RWPE1 (cell line): ENCODE measurements around the gene IL22.
"Not testable (repeated sequence)": the region's sequence is repeated elsewhere in the genome, so short reads cannot be mapped to it uniquely, and the experiment has no call there.

Experiments used
- CTCF ChIA-PET: fragments of 350-600 bp; sonication (Branson Sonifier 250); formaldehyde crosslinking; extraction: SDS; loops from one replicate; lab custom pipeline; 2021; lab: Yijun Ruan, JAX
- POLR2A ChIA-PET: fragments of 400-600 bp; formaldehyde crosslinking; extraction: SDS; loops from one replicate; lab custom pipeline; 2020; ENCODE audit warnings: antibody characterized with exemption; ENCODE audit not compliant: low non-redundant PET; lab: Yijun Ruan, JAX
- DNase-seq: peaks from one replicate; pipeline ENCODE4 v3.0.0; 2012; ENCODE audit warnings: low spot score
- H3K27ac ChIP-seq: fragments of 450-650 bp; 2 replicates; pipeline ENCODE4 v1.5.1; 2017
- TF ChIP-seq, protein P1 (sequence below): fragments of 450-650 bp; conservative IDR thresholded peaks from 2 replicates; pipeline ENCODE4 v1.5.1; 2017; ENCODE audit warnings: low read depth, mild to moderate bottlenecking

The IL22 gene

DNA sequence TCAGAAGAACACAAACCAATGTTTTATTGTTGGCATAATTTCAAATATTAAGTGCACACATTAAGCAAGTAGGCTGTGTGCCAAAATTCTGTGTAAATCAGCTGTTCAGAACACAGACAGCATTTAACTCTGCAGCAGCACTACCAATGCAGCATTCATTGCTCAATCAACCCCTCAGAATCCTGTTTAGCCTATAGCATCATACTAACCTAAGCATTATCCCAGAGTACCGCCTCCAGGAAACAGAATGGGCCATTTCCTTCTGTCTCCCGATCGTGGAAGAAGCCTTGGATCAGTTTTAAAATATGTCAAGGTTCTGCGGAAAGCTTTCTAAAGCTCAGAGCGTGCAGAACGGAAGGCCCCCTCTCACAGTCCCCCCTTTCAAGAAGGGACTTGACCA, 31.1 kb downstream of the IL22 start:
- CTCF ChIA-PET, result interaction anchor here (0.6 to 1.6 kb wide), 7 partner anchors 12 to 214 kb away, joined by 3 to 11 read pairs (median 4); no protein-coding TSS in a partner anchor

DNA sequence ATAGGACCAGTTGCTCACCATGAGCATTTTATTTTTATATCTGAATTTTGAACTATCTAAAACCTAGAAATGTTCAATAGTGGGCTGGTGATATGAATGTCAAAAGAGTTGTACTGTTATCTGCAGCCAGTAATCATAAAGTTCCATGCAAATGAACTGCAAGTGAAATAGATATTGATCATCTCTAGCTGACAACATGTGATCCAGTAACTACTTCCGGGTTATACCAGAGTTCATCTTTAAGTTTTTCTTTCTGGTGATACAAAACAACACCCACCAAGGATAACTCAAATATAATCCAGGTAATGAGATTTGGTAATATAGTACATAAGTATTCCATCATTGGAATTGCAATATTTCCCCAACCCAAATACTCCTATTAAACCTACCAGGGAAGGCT, 31.9 kb downstream of the IL22 start:
- TF ChIP-seq, protein P1, sequence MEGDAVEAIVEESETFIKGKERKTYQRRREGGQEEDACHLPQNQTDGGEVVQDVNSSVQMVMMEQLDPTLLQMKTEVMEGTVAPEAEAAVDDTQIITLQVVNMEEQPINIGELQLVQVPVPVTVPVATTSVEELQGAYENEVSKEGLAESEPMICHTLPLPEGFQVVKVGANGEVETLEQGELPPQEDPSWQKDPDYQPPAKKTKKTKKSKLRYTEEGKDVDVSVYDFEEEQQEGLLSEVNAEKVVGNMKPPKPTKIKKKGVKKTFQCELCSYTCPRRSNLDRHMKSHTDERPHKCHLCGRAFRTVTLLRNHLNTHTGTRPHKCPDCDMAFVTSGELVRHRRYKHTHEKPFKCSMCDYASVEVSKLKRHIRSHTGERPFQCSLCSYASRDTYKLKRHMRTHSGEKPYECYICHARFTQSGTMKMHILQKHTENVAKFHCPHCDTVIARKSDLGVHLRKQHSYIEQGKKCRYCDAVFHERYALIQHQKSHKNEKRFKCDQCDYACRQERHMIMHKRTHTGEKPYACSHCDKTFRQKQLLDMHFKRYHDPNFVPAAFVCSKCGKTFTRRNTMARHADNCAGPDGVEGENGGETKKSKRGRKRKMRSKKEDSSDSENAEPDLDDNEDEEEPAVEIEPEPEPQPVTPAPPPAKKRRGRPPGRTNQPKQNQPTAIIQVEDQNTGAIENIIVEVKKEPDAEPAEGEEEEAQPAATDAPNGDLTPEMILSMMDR, result no peak
- no peak overlapping the region for H3K27ac ChIP-seq
- CTCF ChIA-PET, result interaction anchor here (1.6 kb wide), 1 partner anchor 96 kb away, joined by 11 read pairs; no protein-coding TSS in a partner anchor
- POLR2A ChIA-PET, result no interaction called here
- DNase-seq, result no peak

More for the DNA sequence above, 31.1 kb downstream of the IL22 start:
- POLR2A ChIA-PET, result no interaction called here
- TF ChIP-seq, protein P1, result no peak
- peak; percentile 5 for DNase-seq
- no peak overlapping the region for H3K27ac ChIP-seq

DNA sequence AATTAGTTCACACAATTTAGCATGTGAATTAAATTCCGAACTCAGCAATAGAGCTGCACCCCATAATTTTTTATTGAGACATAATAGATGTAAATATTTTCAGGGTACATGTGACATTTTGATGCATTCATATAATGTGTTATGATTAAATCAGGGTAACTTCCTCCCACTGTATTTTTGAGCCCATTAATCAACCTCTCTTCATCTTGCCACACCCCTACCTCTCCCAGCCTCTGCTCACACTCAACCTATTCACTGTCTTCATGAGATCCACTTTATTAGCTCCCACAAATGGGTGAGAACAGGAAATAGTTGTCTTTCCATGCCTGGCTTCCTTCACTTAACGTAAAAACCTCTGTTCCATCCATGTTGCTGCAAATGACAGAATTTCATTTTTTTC, 42.5 kb downstream of the IL22 start:
- POLR2A ChIA-PET, result no interaction called here
- CTCF ChIA-PET, result interaction anchor here (0.8 kb wide), 1 partner anchor 170 kb away, joined by 3 read pairs; no protein-coding TSS in a partner anchor
- H3K27ac ChIP-seq, result no peak overlapping the region
- DNase-seq, result no peak
- TF ChIP-seq, protein P1, result no peak

DNA sequence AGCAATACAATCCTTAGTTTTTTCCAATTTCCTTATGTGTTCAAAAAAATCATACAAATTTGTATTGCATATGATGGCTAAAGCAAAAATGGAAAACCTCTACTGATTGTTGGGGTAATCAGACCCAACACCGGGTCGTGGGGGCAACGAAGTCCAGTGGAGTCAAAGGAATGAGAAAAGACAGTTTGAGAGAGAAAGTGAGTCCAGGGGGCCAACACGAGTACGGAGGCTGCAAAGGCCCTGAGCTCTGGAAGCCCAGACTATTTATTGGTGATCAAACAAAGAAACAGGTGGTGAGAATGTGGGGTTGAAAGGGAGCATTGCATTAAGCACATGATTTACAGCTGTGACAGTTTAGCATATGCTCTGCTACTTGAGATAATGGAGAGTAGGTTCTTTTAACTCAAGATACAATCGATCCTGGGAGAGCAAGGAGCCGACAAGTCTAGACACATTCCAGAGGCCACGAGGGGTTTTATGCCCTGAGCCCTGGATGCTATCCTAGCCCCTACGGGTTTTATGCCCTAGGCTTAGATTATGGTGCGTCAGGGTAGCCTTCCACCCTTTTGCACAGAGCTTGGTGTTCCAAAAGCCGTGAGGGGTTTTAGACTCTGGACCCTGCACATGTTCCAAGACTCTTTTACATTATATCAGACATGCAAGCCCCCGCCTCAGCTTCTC, 44.2 kb downstream of the IL22 start:
- POLR2A ChIA-PET, DNase-seq, H3K27ac ChIP-seq: not testable (repeated sequence)
- CTCF ChIA-PET, result interaction anchor here (0.6 kb wide), 1 partner anchor 504 kb away, joined by 3 read pairs; no protein-coding TSS in a partner anchor

DNA sequence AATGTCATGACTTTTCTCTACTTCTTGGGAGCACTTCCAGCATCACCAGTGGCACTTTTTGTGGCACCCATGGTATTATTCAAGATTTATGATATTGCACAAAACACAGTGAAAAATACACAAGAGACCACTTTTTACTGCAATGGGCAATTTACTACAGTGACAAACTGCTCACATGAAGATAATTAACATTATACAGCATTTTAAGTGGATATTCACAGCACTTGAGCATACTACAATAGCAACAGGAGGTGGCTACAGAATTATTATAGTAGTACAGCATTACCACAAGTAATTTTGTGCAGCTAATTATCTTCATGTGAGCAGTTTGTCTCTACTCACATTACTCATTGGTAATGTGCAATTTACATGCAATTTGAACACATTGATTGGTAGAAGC, 46.1 kb downstream of the IL22 start:
- ChIA-PET POLR2A (no interaction called here), CTCF (no interaction called here)
- TF ChIP-seq, protein P1, result no peak
- no peak for DNase-seq
- H3K27ac ChIP-seq, result no peak overlapping the region

DNA sequence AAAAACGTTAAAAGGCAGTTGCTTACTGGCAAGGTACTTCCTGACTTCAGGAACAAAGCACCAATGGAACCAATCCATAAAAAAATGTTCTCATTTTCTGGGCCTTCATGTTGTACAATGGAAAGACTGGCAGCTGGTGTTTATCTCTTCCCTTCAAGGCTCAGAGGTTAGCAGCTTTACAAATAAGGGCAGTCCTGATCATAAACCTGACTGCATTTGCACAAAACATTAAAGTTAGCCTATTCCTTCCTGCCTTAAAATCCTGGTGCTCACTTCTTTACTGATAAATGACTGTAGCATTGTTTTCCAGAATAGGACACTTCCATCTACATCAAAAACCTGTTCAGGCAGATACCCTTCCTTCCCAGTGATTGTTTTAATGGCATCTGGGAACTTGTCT, 47.0 kb downstream of the IL22 start:
- ChIA-PET POLR2A (no interaction called here), CTCF (no interaction called here)
- H3K27ac ChIP-seq, result no peak overlapping the region
- TF ChIP-seq, protein P1, result no peak
- DNase-seq, result no peak

DNA sequence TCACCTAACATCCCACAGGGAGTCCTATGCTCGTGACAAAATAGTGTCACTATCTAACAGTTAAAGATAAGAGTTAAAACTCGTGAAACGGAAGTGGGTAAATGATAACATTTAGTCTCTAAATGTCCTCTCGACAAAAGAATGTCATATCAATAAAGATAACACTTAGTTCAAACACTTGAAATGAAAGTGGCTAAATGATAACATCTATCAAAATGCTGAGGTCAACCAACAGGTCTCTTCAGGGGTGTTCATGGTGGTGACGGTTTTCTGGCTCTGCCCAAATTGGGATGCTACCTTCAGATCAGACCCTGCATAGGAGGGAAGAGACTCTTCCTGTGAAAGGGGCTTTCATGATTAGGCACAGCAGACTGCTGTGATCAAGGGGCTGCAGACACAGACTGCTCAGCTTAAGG, 49.9 kb downstream of the IL22 start:
- TF ChIP-seq, protein P1, result no peak
- ChIA-PET CTCF (no interaction called here), POLR2A (no interaction called here)
- no peak overlapping the region for H3K27ac ChIP-seq
- no peak for DNase-seq
